Skeletal muscle tissue (tissue), 4 donors: Measurements from ENCODE around the gene TCTN3. TPM values are rescaled to one million over a fixed set of nuclear protein-coding genes. Genes with fewer than 3 reads are reported as not detected.
"Not testable (repeated sequence)": the region's sequence is repeated elsewhere in the genome, so short reads cannot be mapped to it uniquely, and the experiment has no call there.

Source experiments
- H3K27ac ChIP-seq: one replicate; pipeline ENCODE4 v1.7.0; 2013; ENCODE audit warnings: mild to moderate bottlenecking, low read depth, low read length, inconsistent platforms
- H3K27me3 ChIP-seq, 3 donors: one replicate each; pipeline ENCODE4 v1.7.0; 2013; ENCODE audit warnings: low read length in 3 of 3; ENCODE audit not compliant: control insufficient read depth in 3 of 3, insufficient read depth in 3 of 3
- H3K36me3 ChIP-seq, 3 donors: one replicate each; pipeline ENCODE4 v1.7.0; 2013; ENCODE audit warnings: low read length in 3 of 3; ENCODE audit not compliant: control insufficient read depth in 3 of 3, insufficient read depth in 3 of 3
- H3K4me1 ChIP-seq, 3 donors: one replicate each; pipeline ENCODE4 v1.7.0; 2013; ENCODE audit warnings: low read length in 3 of 3, mild to moderate bottlenecking in 3 of 3; ENCODE audit not compliant: control insufficient read depth in 3 of 3, insufficient read depth in 3 of 3
- H3K4me3 ChIP-seq, 3 donors: one replicate each; pipeline ENCODE4 v1.7.0; 2013; ENCODE audit warnings: low read length in 3 of 3
- H3K9ac ChIP-seq, 3 donors: one replicate each; pipeline ENCODE4 v1.7.0; 2013; ENCODE audit warnings: low read length in 3 of 3, mild to moderate bottlenecking in 3 of 3, moderate library complexity in 2 of 3, low read depth in 1 of 3
- H3K9me3 ChIP-seq, 3 donors: one replicate each; pipeline ENCODE4 v1.7.0; 2013; ENCODE audit warnings: low read length in 3 of 3; ENCODE audit not compliant: control insufficient read depth in 3 of 3
- total RNA-seq: library from RNA; depleted of rRNA; stranded (reverse); fragments of >200 nt; gene quantifications from one replicate; pipeline ENCODE4 v1.2.3, GENCODE V29; 2014
- donor health status: Osteomylitis.

TCTN3 gene
- total RNA-seq, 1 donor from 2014 or later = 16.7 TPM

DNA sequence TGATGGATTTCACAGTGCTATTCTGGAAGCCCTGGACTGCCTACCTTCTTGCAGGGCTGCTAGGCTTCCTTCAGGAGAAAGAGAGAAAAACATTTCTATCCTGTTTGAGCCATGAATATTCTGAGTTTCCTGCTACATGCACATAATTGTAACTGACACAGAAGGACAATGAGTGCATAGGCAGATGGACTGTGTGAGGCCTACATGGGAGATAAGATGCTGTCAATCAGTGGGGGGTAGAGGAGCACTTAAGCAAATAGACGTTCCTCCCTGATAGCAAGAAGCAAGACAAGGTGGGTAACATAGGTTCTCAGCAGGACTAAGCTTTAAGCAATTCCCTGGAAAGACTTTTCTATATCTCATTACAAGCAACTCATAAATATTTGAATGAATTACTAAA is 48.8 kb downstream of the TCTN3 start:
- Histone ChIP-seq H3K27ac (no peak overlapping the region), H3K36me3 (peaks cover 10 to 24% (median 17%) of the 10 kb centered on the region in 3 donors)

GRCh38 chr10:95640891-95641315 is 52.8 kb downstream of the TCTN3 start:
- no peaks in the 10 kb centered on the region for H3K4me1 ChIP-seq
- H3K27me3 ChIP-seq = no peaks in the 10 kb centered on the region
- H3K27ac ChIP-seq = no peak overlapping the region
- no peaks in the 10 kb centered on the region for H3K9me3 ChIP-seq
- H3K36me3 ChIP-seq = peaks cover 14 to 33% (median 24%) of the 10 kb centered on the region in 3 donors
- no peak overlapping the region for H3K4me3 ChIP-seq
- H3K9ac ChIP-seq = no peak overlapping the region

More for the DNA sequence above, 48.8 kb downstream of the TCTN3 start:
- no peak overlapping the region for H3K4me3 ChIP-seq
- no peak overlapping the region for H3K9ac ChIP-seq
- no peaks in the 10 kb centered on the region for H3K4me1 ChIP-seq
- no peaks in the 10 kb centered on the region for H3K9me3 ChIP-seq
- no peaks in the 10 kb centered on the region for H3K27me3 ChIP-seq

- no peaks in the 10 kb centered on the region for H3K9me3 ChIP-seq
- H3K27me3 ChIP-seq = no peaks in the 10 kb centered on the region
- no peak overlapping the region for H3K4me3 ChIP-seq
- no peaks in the 10 kb centered on the region for H3K4me1 ChIP-seq
- H3K36me3 ChIP-seq = peaks cover 19 to 40% (median 35%) of the 10 kb centered on the region in 3 donors
- H3K27ac ChIP-seq = no peak overlapping the region
- no peak overlapping the region for H3K9ac ChIP-seq
Measured at GRCh38 chr10:95637911-95638310, 55.8 kb downstream of the TCTN3 start.

GRCh38 chr10:95637140-95637539 is 56.6 kb downstream of the TCTN3 start:
- Histone ChIP-seq H3K27me3 (no peaks in the 10 kb centered on the region), H3K9me3 (no peaks in the 10 kb centered on the region), H3K4me1 (no peaks in the 10 kb centered on the region), H3K4me3 (no peak overlapping the region), H3K9ac (no peak overlapping the region), H3K36me3 (peaks cover 19 to 40% (median 32%) of the 10 kb centered on the region in 3 donors), H3K27ac (no peak overlapping the region)

DNA sequence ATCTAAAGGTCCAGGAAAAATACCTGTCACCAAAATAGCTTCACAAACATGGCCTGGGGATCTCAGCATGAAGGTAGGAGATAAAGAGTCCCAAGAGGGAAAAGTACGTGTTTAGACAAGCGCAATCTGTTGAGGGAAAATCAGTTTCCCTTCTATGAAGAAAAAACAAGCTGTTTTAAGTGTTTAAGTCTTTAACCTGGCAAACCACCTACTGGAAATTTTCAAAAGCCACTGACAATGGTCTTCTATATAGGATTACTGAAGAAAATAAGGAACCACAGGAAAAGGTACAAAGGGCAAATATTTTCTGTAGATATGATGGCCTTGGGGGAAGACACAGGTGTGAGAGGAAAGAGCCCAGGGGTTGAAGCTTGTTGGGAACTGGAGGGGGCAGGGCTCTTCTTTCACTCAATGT is 58.4 kb downstream of the TCTN3 start:
- H3K4me3 ChIP-seq = no peak overlapping the region
- H3K27ac ChIP-seq = no peak overlapping the region
- H3K9me3 ChIP-seq = no peaks in the 10 kb centered on the region
- no peaks in the 10 kb centered on the region for H3K27me3 ChIP-seq
- H3K4me1 ChIP-seq = no peaks in the 10 kb centered on the region
- no peak overlapping the region for H3K9ac ChIP-seq
- H3K36me3 ChIP-seq = peaks cover 14 to 35% (median 28%) of the 10 kb centered on the region in 3 donors

- no peaks in the 10 kb centered on the region for H3K9me3 ChIP-seq
- peaks cover 12 to 41% (median 39%) of the 10 kb centered on the region in 3 donors for H3K36me3 ChIP-seq
- H3K27ac ChIP-seq = no peak overlapping the region
- H3K4me1 ChIP-seq = no peaks in the 10 kb centered on the region
- no peak overlapping the region for H3K4me3 ChIP-seq
- no peaks in the 10 kb centered on the region for H3K27me3 ChIP-seq
- H3K9ac ChIP-seq = no peak overlapping the region
Measured at GRCh38 chr10:95628786-95629185, 64.9 kb downstream of the TCTN3 start.

DNA sequence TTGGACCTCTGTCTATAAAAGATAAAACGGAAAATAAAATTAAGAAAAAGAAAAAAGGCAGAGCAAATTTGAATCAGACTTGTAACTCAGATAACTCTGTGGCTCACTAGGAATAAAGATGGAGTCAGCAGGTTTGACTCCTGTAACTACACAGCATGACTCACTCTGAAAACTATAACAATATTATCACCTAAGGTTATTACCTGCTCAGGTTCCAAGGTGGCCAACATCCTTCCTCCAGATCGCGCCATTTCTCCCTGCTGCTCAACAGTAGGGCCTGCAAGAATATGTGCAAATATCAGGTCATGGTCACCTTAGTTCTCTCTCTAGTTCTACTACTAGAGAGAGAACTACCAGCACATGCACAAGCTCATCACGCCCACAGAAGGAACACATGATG is 67.2 kb downstream of the TCTN3 start:
- Histone ChIP-seq H3K27me3 (no peaks in the 10 kb centered on the region), H3K9me3 (no peaks in the 10 kb centered on the region), H3K9ac (no peak overlapping the region), H3K36me3 (peaks cover 3 to 27% (median 26%) of the 10 kb centered on the region in 3 donors), H3K4me1 (no peaks in the 10 kb centered on the region), H3K4me3 (no peak overlapping the region), H3K27ac (no peak overlapping the region)

- not testable (repeated sequence) for H3K27me3 ChIP-seq, H3K4me1 ChIP-seq, H3K27ac ChIP-seq, H3K9ac ChIP-seq, H3K9me3 ChIP-seq, H3K4me3 ChIP-seq
- peaks cover 16 to 27% (median 19%) of the 10 kb centered on the region in 3 donors for H3K36me3 ChIP-seq
Measured at GRCh38 chr10:95620415-95620814, 73.3 kb downstream of the TCTN3 start.

DNA sequence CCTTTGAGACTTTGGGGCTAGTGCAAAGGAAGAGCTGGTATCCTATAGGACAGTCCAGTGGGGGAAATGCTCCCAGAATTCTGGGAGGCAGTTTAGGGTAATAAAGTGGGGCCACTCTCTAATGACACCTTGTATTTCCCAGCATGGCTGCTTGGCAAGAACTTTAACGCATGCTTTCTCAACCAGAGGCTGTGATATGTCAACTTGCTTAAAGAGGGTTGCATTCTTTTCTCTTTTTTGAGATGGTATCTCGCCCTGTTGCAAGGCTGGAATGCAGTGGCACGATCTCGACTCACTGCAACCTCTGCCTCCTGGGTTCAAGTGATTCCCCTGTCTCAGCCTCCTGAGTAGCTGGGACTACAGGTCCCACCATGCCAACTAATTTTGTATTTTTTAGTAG is 75.6 kb downstream of the TCTN3 start:
- Histone ChIP-seq H3K4me3 (no peak overlapping the region), H3K9me3 (no peaks in the 10 kb centered on the region), H3K9ac (no peak overlapping the region), H3K27ac (no peak overlapping the region), H3K4me1 (no peaks in the 10 kb centered on the region), H3K36me3 (peaks cover 23 to 43% (median 27%) of the 10 kb centered on the region in 3 donors), H3K27me3 (no peaks in the 10 kb centered on the region)

GRCh38 chr10:95616446-95616845 is 77.3 kb downstream of the TCTN3 start:
- H3K9ac ChIP-seq = no peak overlapping the region
- H3K9me3 ChIP-seq = no peaks in the 10 kb centered on the region
- no peaks in the 10 kb centered on the region for H3K27me3 ChIP-seq
- no peak overlapping the region for H3K4me3 ChIP-seq
- no peak overlapping the region for H3K27ac ChIP-seq
- peaks cover 28 to 48% (median 28%) of the 10 kb centered on the region in 3 donors for H3K36me3 ChIP-seq
- no peaks in the 10 kb centered on the region for H3K4me1 ChIP-seq
